ENCODE data around the gene C9orf72. TPM values are rescaled to one million over a fixed set of nuclear protein-coding genes. Genes with fewer than 3 reads are reported as not detected.
"Not testable (repeated sequence)": the region's sequence is repeated elsewhere in the genome, so short reads cannot be mapped to it uniquely, and the experiment has no call there.

Gene C9orf72
- total and polyA plus RNA-seq, 12 donors: 6.2 to 39.9 (median 16.1) TPM

GRCh38 chr9:27505744-27506161 lies 67.5 kb downstream of the C9orf72 start:
- Histone ChIP-seq H3K4me1 (replicated peaks in 1 of 2) (no peaks in the 10 kb centered on the region), H3K9me3 (replicated peaks in 1 of 3) (no peaks in the 10 kb centered on the region), H3K36me3 (replicated peaks in 1 of 2) (no peaks in the 10 kb centered on the region), H3K27ac (no peak overlapping the region), H3K4me3 (no peak overlapping the region), H3K27me3 (no peaks in the 10 kb centered on the region)
- TF ChIP-seq, protein P1, sequence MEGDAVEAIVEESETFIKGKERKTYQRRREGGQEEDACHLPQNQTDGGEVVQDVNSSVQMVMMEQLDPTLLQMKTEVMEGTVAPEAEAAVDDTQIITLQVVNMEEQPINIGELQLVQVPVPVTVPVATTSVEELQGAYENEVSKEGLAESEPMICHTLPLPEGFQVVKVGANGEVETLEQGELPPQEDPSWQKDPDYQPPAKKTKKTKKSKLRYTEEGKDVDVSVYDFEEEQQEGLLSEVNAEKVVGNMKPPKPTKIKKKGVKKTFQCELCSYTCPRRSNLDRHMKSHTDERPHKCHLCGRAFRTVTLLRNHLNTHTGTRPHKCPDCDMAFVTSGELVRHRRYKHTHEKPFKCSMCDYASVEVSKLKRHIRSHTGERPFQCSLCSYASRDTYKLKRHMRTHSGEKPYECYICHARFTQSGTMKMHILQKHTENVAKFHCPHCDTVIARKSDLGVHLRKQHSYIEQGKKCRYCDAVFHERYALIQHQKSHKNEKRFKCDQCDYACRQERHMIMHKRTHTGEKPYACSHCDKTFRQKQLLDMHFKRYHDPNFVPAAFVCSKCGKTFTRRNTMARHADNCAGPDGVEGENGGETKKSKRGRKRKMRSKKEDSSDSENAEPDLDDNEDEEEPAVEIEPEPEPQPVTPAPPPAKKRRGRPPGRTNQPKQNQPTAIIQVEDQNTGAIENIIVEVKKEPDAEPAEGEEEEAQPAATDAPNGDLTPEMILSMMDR (IDR thresholded peaks at IDR 0.05): no peak
- TF ChIP-seq POLR2A (IDR thresholded peaks at IDR 0.05): no peak
- no peak for DNase-seq
- intact Hi-C loops (cut with DNase I): no loop called here
- WGBS, 4 donors: 77 to 83% (median 80%) methylated on average over 5 of the region's 5 CpGs

DNA sequence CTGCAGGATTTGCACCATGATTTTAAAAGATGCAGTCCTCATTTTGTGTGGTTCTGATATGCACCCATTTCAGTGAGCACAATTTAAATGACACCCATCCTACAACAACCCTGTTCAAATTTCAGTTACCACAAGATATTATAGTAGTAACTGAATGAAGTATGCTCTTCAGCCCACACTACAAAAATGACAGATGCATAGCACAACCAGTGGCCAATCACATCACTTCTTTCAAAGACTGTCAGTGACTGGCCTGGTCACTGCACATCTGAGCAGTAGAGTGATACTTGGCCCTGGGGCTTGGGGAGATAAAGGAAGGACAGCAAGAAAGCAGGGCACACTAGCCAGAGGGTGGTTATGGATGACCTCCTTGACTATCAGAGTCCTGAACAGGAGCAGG lies 69.0 kb downstream of the C9orf72 start:
- Histone ChIP-seq H3K27me3 (no peaks in the 10 kb centered on the region), H3K9me3 (replicated peaks in 1 of 3) (no peaks in the 10 kb centered on the region), H3K36me3 (replicated peaks in 1 of 2) (no peaks in the 10 kb centered on the region), H3K4me3 (no peak overlapping the region), H3K4me1 (replicated peaks in 1 of 2) (peaks cover 0 to 6% of the 10 kb centered on the region in 2 donors), H3K27ac (no peak overlapping the region)
- DNase-seq: no peak
- no peak for TF ChIP-seq POLR2A (IDR thresholded peaks at IDR 0.05)
- TF ChIP-seq, protein P1 (IDR thresholded peaks at IDR 0.05): no peak
- intact Hi-C loops (cut with DNase I): no loop called here

DNA sequence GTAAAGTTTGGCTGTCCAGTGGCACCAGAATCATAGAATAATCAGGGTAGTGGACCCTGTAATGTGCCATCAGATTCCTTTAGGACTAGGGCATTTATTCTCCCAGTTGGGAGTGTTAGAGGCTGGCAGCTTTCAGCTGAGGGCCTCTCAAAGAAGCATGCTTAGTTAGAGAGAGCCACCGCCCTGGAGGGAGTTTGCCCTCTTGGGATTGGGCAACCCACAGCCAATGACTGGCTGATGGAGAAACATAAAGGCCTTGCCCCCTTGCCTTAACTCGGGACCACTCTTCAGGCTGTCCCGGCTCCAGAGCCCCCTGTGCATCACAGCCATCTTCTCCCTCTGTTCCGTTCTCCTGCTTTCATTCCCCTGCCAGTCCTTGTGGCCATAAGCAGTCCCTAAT lies 69.7 kb downstream of the C9orf72 start:
- TF ChIP-seq, protein P1 (IDR thresholded peaks at IDR 0.05): no peak
- TF ChIP-seq POLR2A (IDR thresholded peaks at IDR 0.05): no peak
- Histone ChIP-seq H3K4me3 (no peak overlapping the region), H3K27ac (no peak overlapping the region), H3K9me3 (replicated peaks in 1 of 3) (no peaks in the 10 kb centered on the region), H3K27me3 (no peaks in the 10 kb centered on the region), H3K4me1 (replicated peaks in 1 of 2) (peaks cover 0 to 12% of the 10 kb centered on the region in 2 donors), H3K36me3 (replicated peaks in 1 of 2) (no peaks in the 10 kb centered on the region)
- intact Hi-C loops (cut with DNase I): no loop called here
- 83 to 100% (median 90%) methylated on average over 4 of the region's 4 CpGs for WGBS, 4 donors
- DNase-seq: no peak

- H3K27ac ChIP-seq; H3K9me3 ChIP-seq (replicated peaks in 1 of 3); H3K4me3 ChIP-seq; H3K36me3 ChIP-seq (replicated peaks in 1 of 2); H3K27me3 ChIP-seq; DNase-seq; intact Hi-C loops (cut with DNase I): not testable (repeated sequence)
- H3K4me1 ChIP-seq (replicated peaks in 1 of 2): peaks cover 0 to 12% of the 10 kb centered on the region in 2 donors
- 94 to 95% (median 94%) methylated on average over 3 of the region's 3 CpGs for whole genome bisulfite sequencing, 4 donors
These were observed 72.4 kb downstream of the C9orf72 start for GRCh38 chr9:27500902-27501301.

- H3K9me3 ChIP-seq (replicated peaks in 1 of 3): no peaks in the 10 kb centered on the region
- TF ChIP-seq, protein P1 (IDR thresholded peaks at IDR 0.05): no peak
- no peak for TF ChIP-seq POLR2A (IDR thresholded peaks at IDR 0.05)
- no peak overlapping the region for H3K4me3 ChIP-seq
- no peaks in the 10 kb centered on the region for H3K36me3 ChIP-seq (replicated peaks in 1 of 2)
- 17 to 48% (median 31%) methylated on average over 2 of the region's 2 CpGs for WGBS, 4 donors
- H3K27me3 ChIP-seq: no peaks in the 10 kb centered on the region
- H3K4me1 ChIP-seq (replicated peaks in 1 of 2): peaks cover 0 to 12% of the 10 kb centered on the region in 2 donors
- H3K27ac ChIP-seq: no peak overlapping the region
- DNase-seq: no peak
- intact Hi-C loops (cut with DNase I): no loop called here
These were observed 73.8 kb downstream of the C9orf72 start for GRCh38 chr9:27499451-27499850.

Data from adrenal gland (tissue), 12 donors.